ENCODE results near the gene ME3.
A peak's percentile ranks its signal among the peaks of the same experiment; 100 is the strongest.

Gene ME3

DNA sequence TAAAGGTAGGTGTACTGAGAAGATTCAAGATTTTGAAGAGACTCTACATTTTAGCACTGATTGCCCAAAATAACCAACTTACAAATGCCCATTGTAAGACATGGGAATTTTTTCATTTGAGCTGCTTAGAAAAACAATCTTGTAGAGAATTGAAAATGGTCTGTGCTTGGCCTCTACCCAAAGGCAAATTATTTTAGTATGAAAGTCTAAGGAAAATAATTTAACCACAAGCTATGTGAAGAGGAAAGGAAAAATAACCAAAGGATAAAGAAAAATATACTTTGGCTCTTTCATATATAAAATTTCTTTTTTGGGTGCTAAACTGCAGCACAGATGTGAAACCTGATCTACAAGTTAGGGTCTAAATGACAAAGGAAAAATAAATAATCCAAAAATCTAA, 54.9 kb downstream of the ME3 start:
- no peak for DNase-seq

DNA sequence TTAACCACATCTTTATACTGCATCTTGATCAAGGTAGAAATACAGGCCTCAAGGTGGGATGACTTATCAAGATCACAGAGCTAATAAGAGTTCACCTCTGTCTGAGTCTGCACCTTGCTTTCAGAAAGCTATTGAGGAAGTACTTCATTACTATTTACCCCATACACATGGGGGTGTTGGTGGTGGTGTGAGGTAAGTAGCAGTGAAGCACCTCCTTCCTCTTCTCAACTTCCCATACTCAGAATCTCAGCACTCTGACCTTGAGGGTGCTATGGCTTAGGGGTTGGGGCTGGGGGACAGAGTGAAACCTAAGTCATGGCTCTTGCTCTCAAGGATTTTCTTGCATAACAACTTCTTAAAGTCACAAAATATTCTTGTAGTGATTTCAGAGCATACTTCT, 56.9 kb downstream of the ME3 start:
- no peak for DNase-seq

DNA sequence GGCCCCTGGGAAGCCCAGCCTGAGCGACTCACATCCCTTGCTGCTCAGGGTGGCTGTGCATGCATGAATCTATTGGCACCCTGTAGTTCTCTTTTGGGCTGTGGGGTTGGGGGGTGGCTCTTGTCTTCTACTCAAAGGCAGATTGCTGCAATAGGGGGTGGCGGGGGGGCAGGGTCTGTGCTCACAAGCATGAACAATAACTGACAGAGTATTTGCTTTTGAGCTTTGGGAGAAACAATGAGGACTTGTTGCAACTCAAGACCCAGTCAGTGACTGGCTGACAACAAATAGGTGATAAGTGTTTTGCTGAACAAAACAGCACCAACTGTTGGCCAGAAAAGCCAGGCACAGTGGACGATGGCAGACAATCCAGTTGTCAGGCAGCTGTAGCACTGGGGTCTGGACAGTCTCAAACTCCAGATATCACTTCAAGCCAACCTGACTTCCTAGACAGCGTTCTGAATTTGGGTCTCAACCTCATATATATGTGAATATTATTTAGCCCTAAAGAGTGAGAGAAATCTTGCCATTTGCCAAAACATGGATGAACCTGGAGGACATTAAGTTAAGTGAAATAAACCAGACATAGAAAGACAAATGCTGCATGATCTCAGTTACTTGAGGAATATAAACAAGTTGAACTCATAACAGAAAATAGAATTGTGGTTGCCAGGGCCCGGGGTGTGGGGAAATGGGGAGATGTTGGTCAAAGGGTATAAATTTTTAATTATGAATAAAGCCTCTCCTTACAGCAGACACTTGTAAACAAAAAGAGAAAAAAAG, 61.7 kb downstream of the ME3 start:
- no peak for DNase-seq

DNA sequence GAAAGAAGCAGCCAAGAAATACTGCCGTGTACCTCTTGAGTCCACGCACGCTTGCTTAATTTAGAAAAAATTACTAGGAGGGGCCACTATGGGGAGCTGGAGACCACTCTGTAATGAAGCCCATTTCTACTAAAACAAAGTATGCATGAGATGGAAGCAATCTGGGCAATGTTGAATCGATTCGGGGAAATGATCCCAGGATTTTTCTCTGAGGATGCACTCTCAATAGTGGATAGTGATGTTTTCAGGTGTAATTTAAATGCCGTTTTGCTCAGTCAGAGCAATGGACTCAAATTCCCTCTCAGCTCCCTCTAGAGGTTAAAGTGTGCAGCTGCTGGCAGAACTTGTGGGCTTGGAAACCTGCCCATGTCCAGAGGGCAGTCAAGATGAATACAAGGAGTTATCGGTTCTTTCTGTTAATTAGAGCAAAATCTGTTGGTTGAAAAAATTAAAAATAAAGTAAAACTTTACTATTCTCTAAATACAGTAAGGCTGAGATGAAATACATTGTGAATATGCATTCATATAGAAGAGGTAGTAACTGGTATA, 64.1 kb downstream of the ME3 start:
- DNase-seq: peak; percentile 78 to 82

DNA sequence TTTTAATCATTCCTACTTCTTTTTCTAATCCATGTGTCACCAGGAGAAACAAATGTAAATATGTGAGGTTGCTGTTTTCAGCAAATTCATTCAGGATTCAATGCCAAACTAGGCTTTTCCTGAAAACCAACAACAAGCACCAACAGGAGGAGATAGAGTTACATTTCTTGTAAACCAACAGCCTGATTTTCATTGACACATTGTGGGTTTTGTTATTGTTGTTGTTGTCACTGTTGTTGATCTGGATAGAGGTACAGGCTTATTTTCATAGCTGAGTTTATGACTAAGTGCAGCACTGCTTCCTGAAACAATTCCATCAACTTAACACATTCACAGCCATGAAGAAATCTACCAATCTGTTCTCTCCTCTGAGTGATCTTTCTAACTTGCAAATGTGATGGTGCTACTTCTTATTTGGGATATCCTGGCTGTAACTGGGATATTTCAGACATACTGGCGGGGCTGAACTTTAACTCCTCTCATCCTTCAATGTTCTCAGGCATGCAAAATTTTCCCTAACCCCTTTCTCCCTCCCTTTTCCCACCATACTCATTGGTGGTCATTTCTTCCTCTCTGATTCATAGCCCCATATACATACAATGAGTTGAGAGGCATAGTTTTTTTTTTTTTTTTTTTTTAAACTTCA, 65.5 kb downstream of the ME3 start:
- no peak for DNase-seq

DNA sequence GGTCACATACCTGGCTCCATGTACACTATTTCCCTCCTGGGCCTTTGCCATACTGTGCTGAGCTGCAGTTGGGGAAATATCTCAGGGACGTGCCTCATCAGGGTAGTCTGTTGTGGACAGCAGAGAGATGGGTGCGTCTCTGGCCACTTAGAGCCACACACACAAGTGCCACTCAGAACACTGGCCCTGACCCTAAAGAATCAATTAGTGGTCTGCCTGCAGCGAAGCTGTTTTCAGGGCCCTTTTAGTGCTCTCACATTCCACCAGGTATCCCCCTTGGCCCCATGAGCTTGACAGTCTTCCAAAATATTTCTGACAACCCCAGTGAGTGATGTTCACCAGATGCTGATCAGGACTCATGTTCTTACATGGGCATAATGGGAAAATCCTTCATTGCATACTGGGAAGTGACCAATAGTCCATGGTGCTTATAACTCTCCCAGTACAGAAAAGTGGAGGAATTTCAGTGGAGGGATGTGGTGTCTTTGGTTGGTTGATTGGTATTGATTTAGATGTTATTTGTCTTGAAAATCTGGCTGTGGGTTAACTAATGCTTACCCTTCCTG, 66.1 kb downstream of the ME3 start:
- DNase-seq: no peak

DNA sequence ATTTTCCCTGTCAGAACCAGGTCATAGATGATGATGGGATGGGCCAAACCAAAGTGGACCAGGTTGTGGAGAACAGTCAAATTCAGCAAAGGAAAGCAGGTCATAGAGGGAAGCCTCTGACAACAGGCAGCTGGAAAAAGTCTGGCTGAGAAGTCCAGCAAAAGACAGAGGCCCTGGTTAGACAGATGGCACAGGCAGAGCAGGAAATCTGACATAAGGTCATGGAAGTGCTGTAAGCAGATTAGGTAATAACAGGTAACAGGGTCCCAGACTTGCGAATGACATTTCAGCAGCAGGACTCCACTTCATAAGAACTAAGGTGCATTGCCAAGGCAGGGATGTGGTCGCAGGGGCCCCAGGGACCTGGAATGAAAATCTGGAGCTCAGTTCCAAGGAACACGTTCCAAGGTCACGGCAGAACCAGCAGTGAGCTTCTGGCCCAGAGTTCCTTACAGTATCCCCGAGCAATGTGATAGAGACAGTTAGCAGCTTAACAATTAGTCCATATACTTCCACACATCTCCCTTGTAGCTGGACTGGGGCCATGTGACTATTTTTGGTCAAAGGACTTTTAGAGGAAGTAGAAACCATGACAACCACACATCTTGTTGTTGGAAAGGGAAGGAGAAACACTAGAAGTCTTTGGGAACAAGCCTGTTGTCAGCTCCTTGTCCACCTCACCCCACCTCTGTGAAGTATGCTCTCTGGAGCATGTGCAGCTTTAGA, 75.4 kb downstream of the ME3 start:
- peak; percentile 81 to 87 for DNase-seq

DNA sequence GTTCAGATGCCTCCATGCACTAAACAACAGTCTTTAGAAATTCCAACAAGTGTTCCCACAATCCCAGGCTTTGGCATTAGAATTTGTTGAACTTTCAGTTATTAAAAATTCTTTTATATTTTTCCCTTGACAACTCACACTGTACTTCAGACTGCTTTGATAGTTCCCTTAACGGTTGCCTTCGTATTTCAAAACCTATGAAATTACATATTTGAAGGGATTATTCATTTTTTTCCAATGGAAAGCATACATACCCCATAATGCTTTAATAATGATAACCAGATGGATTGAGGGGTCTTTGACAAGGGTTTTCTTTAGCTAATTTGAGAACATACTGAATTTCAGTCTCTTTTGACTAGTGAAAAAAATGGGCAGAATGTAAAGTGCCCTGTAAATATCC, 76.5 kb downstream of the ME3 start:
- no peak for DNase-seq

DNA sequence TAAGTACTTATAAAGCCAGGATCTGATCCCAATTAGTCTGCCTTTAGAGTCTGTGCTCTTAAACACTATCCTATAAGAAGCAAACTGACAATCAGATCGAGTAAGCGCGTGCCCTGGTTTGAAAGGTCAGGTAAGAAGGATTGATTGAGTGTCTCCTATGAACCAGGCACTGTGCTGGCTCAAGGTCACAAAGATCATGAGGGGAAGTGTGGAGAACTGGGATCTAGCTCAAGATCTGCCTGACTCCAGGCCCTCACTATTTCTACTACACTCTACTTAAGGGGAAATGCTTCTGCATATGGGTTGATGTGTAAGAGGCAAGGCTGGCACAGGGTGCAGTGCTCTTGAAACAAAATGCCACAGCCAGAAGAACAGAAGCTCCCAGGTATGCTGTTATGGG, 77.0 kb downstream of the ME3 start:
- peak; percentile 11 to 26 for DNase-seq

DNA sequence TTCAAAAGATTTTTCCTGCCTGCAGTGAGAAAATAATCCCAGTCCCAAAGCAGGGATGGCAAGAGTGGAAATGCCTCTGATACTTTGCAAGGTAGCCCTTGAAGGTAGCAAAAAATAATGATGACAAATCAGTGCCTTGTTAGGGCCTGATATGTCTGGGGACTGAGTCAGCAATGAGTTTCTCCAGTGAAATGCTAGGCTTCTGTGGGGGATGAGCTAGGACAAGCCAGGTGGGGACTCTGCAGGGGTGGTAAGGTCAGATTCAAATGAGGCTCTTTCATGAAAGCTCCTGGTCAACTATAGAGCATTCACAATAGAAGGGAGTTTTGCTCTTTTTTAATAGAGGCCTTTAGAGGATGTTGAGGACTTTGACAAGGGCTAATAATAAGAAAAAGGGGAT, 77.7 kb downstream of the ME3 start:
- no peak for DNase-seq

DNA sequence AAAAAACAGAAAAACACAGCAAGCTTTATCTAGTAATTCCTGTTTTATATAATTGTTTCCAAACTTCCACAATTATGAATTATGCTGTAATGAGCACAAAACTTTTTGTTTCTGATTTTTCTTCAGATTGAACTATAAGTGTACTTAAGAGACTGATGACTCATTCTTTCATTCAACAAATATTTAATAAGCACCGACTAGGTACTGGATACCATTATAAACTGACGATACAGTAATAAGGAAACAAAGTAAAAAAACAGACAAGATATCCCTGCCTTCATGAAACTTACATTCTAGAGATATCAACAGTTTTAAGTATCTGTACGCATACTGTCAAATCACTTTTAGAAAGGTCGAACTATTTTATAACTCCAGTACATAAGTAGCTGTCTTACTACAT, 78.6 kb downstream of the ME3 start:
- no peak for DNase-seq

DNA sequence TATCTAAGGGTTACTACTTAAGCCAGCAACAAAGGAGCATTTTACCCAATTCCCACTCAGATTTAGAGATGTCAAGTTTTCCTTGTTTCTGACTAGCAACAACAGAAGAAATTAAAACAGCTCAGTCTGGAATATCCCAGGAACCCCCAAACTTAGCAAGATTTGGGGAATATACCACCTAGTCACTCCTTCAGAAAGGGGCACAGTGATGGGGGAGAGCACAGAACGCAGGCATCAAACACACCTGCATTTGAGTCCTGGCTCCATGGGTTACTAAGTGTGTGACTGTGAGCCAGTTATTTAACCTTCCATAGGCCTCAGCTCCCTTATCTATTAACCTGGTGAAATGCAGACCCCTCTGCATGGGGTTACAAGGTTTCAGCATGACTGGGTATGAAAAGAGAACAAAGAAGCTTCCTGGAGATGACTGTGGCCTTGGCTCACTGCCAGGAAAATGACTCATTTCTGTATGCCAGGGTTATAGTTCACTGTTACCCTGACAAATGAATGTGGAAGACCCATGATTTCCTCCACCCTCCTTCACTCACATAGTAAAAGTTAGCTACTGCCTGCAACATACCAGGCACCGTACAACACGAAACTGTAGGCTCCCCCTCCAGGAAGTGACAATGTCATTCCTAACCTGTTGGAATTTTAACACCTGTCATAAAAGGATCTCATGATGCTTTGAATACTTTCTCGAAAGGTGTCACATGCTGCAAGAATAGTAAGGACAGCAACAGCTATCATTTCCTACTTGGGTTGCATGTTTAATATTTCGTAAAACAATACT, 79.6 kb downstream of the ME3 start:
- peak; percentile 86 to 88 for DNase-seq

DNA sequence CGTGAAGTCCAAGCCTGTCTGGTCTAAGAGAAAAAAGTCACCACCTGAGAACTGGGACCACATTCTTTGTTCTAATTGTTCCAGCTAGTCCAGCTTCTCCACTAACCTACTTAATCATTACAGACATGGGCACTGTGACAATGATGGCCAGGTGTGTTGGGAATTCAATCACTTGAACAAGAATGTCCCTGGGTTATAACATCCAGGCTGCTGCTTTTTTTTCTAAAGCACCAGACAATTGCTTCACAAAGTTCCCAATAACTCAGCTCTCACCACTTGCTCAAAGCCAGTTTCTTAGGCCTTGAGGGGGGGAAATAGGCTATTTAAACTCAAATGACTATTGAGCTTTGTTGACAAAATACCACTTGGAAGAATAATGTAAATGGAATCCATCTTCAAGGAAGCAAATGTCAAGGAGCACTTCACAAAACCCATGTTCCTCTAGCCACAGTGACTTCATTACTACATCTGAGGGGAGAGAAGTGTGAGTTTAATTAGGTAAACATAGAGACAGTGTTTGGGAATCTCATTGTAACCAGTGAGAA, 80.3 kb downstream of the ME3 start:
- DNase-seq: no peak

DNA sequence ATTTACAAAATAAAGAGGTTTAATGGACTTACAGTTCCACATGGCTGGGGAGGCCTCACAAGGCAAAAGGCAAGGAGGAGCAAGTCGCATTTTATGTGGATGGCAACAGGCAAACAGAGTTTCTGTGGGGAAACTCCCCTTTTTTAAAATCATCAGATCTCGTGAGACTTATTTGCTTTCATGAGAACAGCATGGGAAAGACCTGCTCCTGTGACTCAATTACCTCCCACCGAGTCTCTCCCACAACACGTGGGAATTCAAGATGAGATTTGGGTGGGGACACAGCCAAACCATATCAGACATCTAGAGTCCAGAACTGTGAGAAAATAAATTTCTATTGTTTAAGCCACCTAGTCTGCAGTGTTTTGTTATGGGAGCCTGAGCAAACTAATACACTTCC, 80.8 kb downstream of the ME3 start:
- no peak for DNase-seq

DNA sequence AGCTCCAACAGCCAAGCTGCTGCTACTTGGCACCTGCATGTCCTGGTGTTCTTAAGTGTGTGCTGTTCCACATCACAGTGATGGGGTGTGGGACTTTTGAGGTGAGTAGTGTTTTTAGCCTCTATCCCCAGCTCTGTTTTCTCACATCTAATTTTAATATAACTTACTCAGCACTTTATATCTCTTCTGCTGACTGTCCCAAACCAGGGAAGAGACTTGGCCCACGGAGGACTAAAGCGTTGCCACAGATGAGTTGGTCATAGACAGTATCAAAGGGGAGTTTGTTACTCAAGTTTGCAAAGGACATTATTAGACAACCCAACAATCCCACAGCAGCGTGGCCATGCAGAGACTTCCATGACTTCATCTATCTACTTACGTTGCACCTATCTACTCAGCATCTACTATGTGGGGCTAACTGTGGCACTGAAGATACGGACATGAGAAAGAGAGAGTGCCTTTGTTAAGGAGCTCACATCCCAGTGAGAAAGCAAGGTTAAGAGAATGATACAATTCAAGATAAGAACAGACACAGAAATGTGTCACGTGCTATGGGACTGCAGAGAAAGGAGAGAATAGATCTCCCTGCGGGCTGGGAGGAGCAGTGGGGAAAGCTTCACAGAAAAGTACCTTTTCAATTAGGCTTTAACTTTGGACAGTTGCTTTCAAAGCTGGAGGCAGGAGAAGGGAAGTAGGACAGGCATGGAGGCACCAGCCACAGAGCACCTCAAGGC, 82.4 kb downstream of the ME3 start:
- DNase-seq: no peak

DNA sequence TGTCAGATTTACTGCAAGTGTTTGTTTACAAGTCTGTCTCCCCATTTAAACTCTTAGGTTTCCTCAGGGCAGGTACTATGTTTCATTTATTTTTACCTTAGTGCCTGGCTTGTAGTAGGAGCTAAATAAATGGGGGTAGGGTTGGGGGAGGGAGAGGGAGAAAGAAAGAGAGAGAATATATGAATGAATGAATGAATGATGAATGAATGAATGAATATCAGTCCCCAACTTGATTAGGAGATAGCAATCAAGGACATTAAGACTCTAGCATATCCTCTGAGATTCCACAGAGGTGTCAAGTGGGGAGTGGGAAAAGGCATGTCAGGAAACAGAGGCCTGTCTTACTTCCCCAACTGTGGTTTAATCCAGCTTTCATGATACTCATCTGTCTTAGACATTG, 83.2 kb downstream of the ME3 start:
- peak in 1 of 2 experiments; percentile 23 for DNase-seq

DNA sequence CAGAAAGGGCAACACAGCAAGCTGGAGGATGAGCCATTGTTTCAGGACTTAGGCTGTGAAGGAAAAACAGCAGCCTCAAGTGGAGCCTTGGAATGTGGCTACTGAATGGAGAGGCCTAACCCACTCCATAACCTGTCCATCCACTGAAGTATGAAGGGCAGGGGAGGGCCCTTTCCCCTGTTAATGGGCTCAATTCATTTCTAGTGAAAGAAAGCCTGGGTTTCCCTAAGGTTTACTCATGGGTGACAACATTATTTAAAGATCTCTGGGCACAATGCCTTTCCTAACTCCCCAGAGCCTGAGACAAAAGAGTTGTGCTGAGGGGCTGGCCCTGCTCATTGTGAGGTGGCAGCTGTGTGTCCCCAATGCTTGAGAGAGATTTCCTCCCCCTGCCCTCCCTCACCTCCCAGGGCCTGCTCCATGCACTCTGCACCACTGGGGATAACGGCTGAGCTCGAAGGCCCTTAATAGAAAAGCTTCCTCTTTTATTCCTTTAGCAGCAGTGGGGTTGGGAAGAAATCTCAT, 83.8 kb downstream of the ME3 start:
- DNase-seq: peak; percentile 74 to 75

DNA sequence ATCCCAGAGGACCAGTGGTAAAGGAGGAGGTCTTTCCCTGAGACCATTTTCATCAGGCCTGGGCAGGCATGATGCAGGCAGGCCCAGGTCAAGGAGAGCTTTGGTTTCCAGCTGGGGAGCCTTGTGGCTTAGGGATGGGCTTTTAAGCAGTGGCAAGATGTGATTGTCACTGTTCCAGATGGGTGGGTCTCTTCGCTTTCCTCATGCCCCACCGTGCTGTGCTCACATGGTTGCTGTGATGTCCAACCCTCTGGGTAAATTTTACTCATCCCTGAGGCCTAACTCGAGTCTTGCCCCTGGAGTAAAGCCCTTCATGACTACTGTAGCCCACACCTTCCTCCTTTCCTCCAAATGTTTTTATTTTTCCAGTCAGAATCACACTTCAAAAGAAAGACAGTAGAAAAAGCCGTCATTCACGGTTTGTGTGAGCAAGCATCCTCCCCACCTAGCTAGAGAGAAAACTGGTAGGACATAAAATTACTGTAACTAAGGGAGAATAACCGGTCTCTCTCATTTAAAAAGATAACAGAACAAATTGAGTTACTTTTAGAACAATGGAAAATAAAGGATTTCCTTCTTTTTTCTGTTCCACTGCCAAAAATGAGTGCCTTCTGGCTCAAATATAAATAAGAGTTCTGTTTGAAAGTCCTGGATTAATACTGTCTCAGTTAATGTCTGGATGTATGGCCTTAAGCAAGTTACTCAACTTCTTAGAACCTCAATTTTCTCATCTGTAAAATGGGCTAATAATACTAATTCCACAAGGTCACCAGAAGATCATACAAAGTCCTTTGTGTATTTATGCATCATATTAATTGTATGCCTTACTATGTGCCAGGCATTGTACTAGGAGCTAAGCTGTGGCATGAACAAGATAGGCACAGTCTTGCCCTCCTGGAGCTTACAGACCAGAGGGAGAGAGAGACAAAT, 84.9 kb downstream of the ME3 start:
- no peak for DNase-seq

DNA sequence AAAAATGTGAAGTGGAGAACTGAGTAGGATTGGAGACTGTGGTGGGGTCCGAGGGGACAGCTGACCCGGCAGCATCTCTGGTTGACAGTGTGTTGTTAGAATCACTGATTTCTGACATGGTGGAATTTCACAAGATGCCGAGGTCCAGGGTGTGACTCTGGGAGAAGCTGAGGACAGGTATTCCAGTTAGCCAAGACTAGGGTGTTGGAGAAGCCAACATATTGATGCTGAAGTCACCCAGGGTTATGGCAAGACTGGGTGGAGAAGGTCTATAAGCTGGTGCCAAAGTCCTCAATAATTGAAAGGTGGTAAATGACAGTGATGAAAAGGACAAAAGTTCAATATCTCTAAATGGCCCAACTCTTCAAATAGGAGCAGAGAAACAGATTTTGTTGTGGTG, 86.1 kb downstream of the ME3 start:
- no peak for DNase-seq

DNA sequence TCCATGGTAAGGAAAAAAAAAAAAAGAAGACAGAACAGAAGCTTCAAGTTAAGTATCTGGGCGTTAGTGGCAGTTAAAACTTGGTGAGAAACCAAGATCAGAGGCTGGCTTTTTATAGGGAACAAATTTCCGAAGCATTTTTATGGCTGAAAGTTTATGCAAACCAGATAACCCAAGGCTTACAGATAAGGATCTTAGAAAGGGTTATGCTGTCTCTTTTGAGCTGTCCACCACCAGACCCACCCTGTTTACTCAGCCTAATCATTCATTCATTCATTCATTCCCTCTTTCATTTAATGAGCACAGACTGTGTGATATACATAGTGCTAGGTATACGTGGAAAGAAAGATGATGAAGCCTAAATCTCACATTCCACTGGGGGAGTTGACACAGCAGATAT, 89.5 kb downstream of the ME3 start:
- no peak for DNase-seq
